Measurements from ENCODE around the gene ANKS3.

DNA sequence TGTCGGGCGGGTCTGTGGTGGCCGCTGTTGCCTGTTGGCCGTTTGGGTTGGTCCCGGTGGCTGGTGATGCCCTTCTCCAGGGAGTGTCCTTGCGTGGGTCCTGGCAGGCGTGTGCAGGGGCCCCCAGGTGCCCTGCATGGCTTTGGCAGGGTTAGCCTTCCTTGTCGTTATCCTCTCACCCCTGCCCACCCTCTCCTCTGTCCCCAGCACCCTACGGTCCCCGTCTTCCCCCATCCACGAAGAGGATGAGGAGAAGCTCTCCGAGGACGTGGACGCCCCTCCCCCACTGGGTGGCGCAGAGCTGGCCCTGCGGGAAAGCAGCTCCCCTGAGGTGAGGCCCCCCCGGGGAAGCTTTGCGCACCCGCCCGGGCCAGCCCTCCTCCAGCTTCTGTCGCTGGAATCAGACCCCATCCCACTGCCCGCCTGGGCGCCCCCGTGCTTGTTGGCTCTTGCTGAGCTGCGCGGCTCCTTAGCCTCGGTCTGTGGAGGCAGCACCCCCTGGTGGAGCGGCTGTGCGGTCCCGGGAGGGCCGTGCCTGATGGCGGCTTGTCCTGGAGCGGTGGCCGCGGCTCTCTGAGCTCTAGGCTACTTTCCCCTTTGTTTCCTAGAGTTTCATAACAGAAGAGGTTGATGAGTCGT is 51.3 kb downstream of the ANKS3 start:
- TF ChIP-seq, protein P1, sequence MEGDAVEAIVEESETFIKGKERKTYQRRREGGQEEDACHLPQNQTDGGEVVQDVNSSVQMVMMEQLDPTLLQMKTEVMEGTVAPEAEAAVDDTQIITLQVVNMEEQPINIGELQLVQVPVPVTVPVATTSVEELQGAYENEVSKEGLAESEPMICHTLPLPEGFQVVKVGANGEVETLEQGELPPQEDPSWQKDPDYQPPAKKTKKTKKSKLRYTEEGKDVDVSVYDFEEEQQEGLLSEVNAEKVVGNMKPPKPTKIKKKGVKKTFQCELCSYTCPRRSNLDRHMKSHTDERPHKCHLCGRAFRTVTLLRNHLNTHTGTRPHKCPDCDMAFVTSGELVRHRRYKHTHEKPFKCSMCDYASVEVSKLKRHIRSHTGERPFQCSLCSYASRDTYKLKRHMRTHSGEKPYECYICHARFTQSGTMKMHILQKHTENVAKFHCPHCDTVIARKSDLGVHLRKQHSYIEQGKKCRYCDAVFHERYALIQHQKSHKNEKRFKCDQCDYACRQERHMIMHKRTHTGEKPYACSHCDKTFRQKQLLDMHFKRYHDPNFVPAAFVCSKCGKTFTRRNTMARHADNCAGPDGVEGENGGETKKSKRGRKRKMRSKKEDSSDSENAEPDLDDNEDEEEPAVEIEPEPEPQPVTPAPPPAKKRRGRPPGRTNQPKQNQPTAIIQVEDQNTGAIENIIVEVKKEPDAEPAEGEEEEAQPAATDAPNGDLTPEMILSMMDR (conservative IDR thresholded peaks at IDR 0.05) = peak; percentile 64
- TF ChIP-seq EZH2 (IDR thresholded peaks at IDR 0.05; ENCODE audit: low read depth) = no peak
